Activated naive CD8-positive, alpha-beta T cell (primary cell): ENCODE data around the gene CCDC197.

ENCODE experiments used
- H3K27ac Mint-ChIP-seq: one replicate; pipeline ENCODE4 v1.8.0; 2021; ENCODE audit warnings: mixed read lengths
- H3K27me3 Mint-ChIP-seq: one replicate; pipeline ENCODE4 v1.8.0; 2021; ENCODE audit warnings: mixed read lengths
- H3K36me3 Mint-ChIP-seq: one replicate; pipeline ENCODE4 v1.8.0; 2021; ENCODE audit warnings: mixed read lengths
- H3K4me1 Mint-ChIP-seq: one replicate; pipeline ENCODE4 v1.8.0; 2021; ENCODE audit warnings: low read depth, mixed read lengths
- H3K4me3 Mint-ChIP-seq: one replicate; pipeline ENCODE4 v1.8.0; 2021; ENCODE audit warnings: mild to moderate bottlenecking, mixed read lengths
- H3K9me3 Mint-ChIP-seq: one replicate; pipeline ENCODE4 v1.8.0; 2021; ENCODE audit warnings: low read depth, mixed read lengths

The CCDC197 gene

GRCh38 chr14:93996130-93996695, 888 bp upstream of the CCDC197 start:
- no peaks in the 10 kb centered on the region for H3K36me3 Mint-ChIP-seq
- H3K27ac Mint-ChIP-seq: peak overlapping the region; percentile 73
- peaks cover 25% of the 10 kb centered on the region for H3K4me1 Mint-ChIP-seq
- H3K27me3 Mint-ChIP-seq: no peaks in the 10 kb centered on the region
- no peak overlapping the region for H3K4me3 Mint-ChIP-seq
- no peaks in the 10 kb centered on the region for H3K9me3 Mint-ChIP-seq

DNA sequence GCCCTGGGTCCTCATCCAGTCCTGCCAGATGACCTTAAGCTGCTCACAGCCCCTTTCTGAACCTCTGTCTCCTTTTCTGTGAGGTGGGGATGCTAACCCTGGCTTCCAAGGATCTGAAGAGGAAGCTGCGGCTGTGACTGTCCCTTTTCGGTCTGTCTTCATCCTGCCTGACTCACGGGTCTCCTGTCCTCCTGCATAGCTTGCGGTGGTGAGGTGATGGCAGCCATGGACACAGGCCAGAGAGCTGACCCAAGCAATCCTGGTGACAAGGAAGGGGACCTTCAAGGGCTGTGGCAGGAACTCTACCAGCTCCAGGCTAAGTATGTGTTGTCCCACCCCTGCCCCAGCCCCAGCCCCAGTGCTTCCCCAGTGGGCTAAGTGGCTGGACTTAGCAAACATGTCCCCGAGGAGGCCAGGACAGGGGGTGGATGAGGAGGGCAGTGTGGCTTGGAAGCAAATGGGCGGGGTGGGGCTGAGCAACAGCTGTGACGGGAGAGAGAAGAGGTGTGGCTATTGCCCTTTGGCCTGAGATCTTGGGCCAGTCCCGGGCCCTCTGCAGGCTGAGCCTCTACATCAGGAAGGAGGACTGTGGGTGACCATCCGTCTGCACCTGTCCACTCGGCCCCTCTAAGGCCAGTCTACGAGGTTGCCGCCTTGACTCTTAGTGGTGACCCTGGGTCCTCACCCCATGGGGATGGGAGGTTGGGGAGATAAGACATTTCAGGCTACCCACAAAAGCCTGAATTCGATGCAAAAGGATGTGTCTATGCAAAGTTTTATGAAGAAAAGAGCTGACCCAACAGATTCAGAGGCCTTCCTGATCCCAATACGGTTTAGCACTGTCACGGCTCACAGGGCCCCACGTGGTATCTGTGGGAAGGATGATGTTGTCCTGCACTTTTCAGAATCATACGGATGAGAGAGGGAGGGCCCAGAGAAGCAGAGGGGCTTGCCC, 1.1 kb downstream of the CCDC197 start:
- Mint-ChIP-seq H3K4me3 (no peak overlapping the region), H3K9me3 (no peaks in the 10 kb centered on the region), H3K27me3 (no peaks in the 10 kb centered on the region), H3K4me1 (peaks cover 34% of the 10 kb centered on the region), H3K27ac (peak overlapping the region; percentile 59), H3K36me3 (no peaks in the 10 kb centered on the region)

DNA sequence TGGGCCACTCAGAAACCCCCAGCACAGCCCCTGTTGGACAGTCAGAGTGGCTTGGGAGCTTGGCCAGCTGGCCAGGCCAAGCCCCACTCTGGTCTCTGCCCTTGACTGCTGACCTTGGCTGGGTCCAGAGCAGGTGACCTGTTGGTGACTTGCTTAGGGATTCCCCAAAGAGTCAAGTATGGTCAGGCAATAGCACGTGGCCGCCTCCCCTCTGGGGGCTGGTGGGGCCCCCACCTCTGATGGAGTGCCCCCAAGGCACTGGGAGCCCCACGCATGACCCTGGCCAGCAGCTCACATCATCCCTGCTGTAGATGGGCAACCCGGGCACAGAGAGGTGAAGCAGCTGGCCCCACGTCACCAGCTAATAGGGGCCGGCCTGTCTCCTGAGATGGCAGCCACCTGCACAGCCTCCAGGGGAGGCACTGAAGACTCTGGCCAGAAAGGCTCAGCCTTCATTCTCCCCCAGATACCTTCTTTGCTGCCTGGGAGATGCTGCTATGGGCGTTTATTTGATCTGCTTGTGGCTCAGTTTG, 1.8 kb downstream of the CCDC197 start:
- peak overlapping the region; percentile 68 for H3K27ac Mint-ChIP-seq
- H3K9me3 Mint-ChIP-seq: no peaks in the 10 kb centered on the region
- no peaks in the 10 kb centered on the region for H3K36me3 Mint-ChIP-seq
- peaks cover 34% of the 10 kb centered on the region for H3K4me1 Mint-ChIP-seq
- H3K27me3 Mint-ChIP-seq: peaks cover 3% of the 10 kb centered on the region
- H3K4me3 Mint-ChIP-seq: no peak overlapping the region

- H3K4me1 Mint-ChIP-seq: peaks cover 34% of the 10 kb centered on the region
- no peaks in the 10 kb centered on the region for H3K9me3 Mint-ChIP-seq
- H3K4me3 Mint-ChIP-seq: no peak overlapping the region
- no peaks in the 10 kb centered on the region for H3K36me3 Mint-ChIP-seq
- H3K27me3 Mint-ChIP-seq: peaks cover 3% of the 10 kb centered on the region
- H3K27ac Mint-ChIP-seq: peak overlapping the region; percentile 68
These were observed 2.5 kb downstream of the CCDC197 start for GRCh38 chr14:93999573-93999972.

DNA sequence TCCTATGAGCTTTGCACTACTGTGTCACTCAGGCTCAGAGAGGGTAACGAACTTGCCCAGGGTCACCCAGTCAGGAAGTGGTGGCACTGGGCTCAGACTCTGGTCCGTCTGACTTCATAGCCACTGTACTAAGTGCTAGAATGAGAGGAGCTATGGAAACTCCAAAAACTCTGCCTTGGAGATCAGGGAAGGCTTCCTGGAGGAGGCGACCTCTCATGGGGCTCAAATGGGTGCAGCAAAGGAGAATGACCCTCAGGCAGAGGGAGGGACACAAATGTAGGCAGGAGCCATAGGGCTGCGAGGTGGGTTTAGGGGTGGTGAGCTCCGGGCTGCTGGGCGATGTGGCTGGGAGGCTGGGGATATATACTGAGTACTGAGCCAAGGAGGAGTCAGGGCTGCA, 3.2 kb downstream of the CCDC197 start:
- peaks cover 28% of the 10 kb centered on the region for H3K4me1 Mint-ChIP-seq
- H3K27ac Mint-ChIP-seq: peak overlapping the region; percentile 76
- peaks cover 8% of the 10 kb centered on the region for H3K27me3 Mint-ChIP-seq
- H3K9me3 Mint-ChIP-seq: no peaks in the 10 kb centered on the region
- H3K4me3 Mint-ChIP-seq: no peak overlapping the region
- H3K36me3 Mint-ChIP-seq: no peaks in the 10 kb centered on the region

- H3K36me3 Mint-ChIP-seq: no peaks in the 10 kb centered on the region
- H3K4me3 Mint-ChIP-seq: no peak overlapping the region
- peaks cover 8% of the 10 kb centered on the region for H3K27me3 Mint-ChIP-seq
- peaks cover 24% of the 10 kb centered on the region for H3K4me1 Mint-ChIP-seq
- H3K9me3 Mint-ChIP-seq: no peaks in the 10 kb centered on the region
- H3K27ac Mint-ChIP-seq: no peak overlapping the region
These were observed 3.9 kb downstream of the CCDC197 start for GRCh38 chr14:94001016-94001415.

DNA sequence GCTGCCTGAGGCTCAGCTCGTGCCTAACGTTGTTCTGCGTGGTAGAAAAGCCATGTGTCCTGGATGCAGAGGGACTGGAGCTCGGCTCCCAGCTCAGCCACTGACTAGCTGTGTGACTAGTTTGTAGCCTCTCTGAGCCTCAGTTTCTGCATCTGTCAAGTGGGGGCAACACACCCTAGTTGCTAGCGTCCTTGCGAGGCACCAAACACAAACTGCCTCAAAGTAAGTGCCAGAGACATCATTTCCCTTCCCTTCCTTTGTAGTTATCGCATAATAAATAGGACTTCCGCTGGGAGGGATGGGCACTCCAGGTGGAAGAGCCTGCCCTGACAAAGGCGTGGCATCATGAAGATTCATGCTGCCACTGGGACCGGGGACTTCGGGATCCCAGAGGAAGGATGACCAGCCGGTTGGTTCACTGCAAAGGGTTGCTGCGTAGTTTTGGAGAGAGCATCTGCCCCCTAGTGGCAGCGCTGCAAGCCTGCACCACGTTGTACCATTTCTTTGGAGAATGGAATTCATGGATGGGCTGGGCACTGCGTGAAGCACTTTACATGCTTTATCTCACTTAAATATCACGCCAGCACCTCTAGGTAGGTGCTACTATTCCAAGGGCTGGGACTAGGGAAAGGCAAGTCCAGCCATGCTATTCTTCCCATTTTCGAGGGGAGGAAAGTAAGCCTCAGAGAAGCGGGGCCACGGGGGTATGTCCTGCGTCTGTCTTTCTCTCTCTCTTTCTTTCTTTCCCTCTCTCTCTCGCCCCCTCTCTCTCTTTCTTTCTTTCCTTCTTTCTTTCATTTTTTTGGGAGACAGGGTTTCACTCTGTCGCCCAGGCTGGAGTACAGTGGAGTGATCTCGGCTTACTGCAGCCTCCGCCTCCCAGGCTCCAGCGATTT, 4.6 kb downstream of the CCDC197 start:
- no peaks in the 10 kb centered on the region for H3K36me3 Mint-ChIP-seq
- peaks cover 24% of the 10 kb centered on the region for H3K4me1 Mint-ChIP-seq
- peak overlapping the region; percentile 44 for H3K4me3 Mint-ChIP-seq
- peaks cover 8% of the 10 kb centered on the region for H3K27me3 Mint-ChIP-seq
- peak overlapping the region; percentile 89 for H3K27ac Mint-ChIP-seq
- H3K9me3 Mint-ChIP-seq: no peaks in the 10 kb centered on the region

DNA sequence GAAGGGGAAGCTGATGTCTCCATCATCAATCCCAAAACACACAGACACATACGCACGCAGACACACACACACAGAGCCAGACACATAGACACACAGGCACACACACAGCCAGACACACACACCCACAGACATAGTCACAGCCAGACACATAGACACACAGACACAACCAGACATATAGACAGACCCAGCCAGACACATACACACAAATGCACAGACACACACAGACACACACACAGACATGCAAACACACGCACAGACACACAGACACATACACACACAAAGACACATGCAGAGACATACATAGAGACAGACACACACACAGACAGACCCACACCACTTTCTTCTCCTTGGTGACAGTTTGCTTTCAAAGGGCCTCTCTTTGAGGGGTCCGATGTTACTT, 6.3 kb downstream of the CCDC197 start:
- Mint-ChIP-seq H3K4me3 (no peak overlapping the region), H3K4me1 (peaks cover 22% of the 10 kb centered on the region), H3K27me3 (peaks cover 8% of the 10 kb centered on the region), H3K27ac (peak overlapping the region; percentile 4), H3K36me3 (no peaks in the 10 kb centered on the region), H3K9me3 (no peaks in the 10 kb centered on the region)

DNA sequence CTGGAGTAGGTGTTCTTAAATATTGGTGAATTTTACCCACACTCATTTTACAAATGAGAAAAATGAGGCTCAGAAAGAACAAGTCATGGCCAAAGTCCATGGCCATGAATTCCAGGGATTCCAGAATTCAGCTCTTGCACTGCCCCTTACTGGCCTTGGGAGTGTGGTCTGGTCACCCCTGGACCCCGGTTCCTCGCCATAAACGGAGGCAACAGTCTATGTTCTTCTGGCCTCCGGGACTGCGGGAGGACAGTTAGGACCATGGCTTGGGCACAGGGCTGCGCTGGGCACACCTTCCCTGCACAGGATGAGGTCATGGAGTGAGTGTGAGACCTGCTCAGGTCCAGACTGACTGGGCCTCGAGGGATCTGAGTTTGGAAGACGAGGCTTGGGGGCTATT, 6.9 kb downstream of the CCDC197 start:
- Mint-ChIP-seq H3K36me3 (no peaks in the 10 kb centered on the region), H3K9me3 (no peaks in the 10 kb centered on the region), H3K27ac (no peak overlapping the region), H3K27me3 (peaks cover 8% of the 10 kb centered on the region), H3K4me3 (no peak overlapping the region), H3K4me1 (peaks cover 23% of the 10 kb centered on the region)

GRCh38 chr14:94005324-94006073, 8.4 kb downstream of the CCDC197 start:
- Mint-ChIP-seq H3K27ac (peak overlapping the region; percentile 16), H3K27me3 (peaks cover 8% of the 10 kb centered on the region), H3K9me3 (no peaks in the 10 kb centered on the region), H3K4me1 (peaks cover 23% of the 10 kb centered on the region), H3K4me3 (no peak overlapping the region), H3K36me3 (no peaks in the 10 kb centered on the region)

- Mint-ChIP-seq H3K27me3 (peaks cover 8% of the 10 kb centered on the region), H3K4me3 (no peak overlapping the region), H3K27ac (no peak overlapping the region), H3K36me3 (no peaks in the 10 kb centered on the region), H3K4me1 (peaks cover 31% of the 10 kb centered on the region), H3K9me3 (no peaks in the 10 kb centered on the region)
These were observed 11.1 kb downstream of the CCDC197 start for GRCh38 chr14:94008234-94008633.

GRCh38 chr14:94009767-94010166, 12.7 kb downstream of the CCDC197 start:
- no peak overlapping the region for H3K4me3 Mint-ChIP-seq
- H3K36me3 Mint-ChIP-seq: no peaks in the 10 kb centered on the region
- no peak overlapping the region for H3K27ac Mint-ChIP-seq
- peaks cover 5% of the 10 kb centered on the region for H3K27me3 Mint-ChIP-seq
- H3K9me3 Mint-ChIP-seq: no peaks in the 10 kb centered on the region
- H3K4me1 Mint-ChIP-seq: peaks cover 31% of the 10 kb centered on the region

DNA sequence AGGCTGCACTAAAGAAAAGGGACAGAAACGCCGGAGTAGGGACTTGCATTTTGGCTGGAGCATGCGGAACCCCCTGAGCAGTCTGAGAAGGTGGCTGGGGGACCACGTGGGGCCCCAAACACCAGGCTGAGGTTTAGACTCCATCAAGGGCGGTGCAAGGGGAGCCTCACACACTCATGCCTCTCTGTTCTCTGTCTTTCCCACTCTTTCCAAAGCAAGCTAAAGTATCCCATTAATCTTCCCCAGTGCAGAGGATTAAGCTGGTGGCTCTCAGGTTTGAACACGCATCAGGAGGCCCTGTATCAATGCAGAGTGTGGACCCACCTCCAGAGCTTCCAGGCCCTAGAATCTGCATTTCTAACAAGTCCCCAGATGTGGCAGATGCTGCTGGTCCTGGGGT, 13.5 kb downstream of the CCDC197 start:
- Mint-ChIP-seq H3K4me3 (no peak overlapping the region), H3K27ac (no peak overlapping the region), H3K27me3 (no peaks in the 10 kb centered on the region), H3K4me1 (peaks cover 29% of the 10 kb centered on the region), H3K36me3 (no peaks in the 10 kb centered on the region), H3K9me3 (no peaks in the 10 kb centered on the region)

- peaks cover 29% of the 10 kb centered on the region for H3K4me1 Mint-ChIP-seq
- H3K27me3 Mint-ChIP-seq: no peaks in the 10 kb centered on the region
- no peak overlapping the region for H3K4me3 Mint-ChIP-seq
- no peaks in the 10 kb centered on the region for H3K36me3 Mint-ChIP-seq
- no peak overlapping the region for H3K27ac Mint-ChIP-seq
- H3K9me3 Mint-ChIP-seq: no peaks in the 10 kb centered on the region
These were observed 14.7 kb downstream of the CCDC197 start for GRCh38 chr14:94011795-94012194.
